H1 (cell line): ENCODE measurements around the gene LRP8.

Experiments used
- CTCF ChIP-seq, 3 experiments: IDR thresholded peaks; 1 replicate in 2 of 3; 2 replicates in 1 of 3; pipeline versions ENCODE4 v1.5.1 to v1.6.1; 2011; ENCODE audit warnings: low read length in 3 of 3, mild to moderate bottlenecking in 3 of 3, inconsistent platforms in 2 of 3, low read depth in 1 of 3, moderate library complexity in 1 of 3; ENCODE audit not compliant: insufficient read depth in 1 of 3; ENCODE audit errors: control extremely low read depth in 1 of 3
- POLR2A ChIP-seq, 2 experiments: IDR thresholded peaks; 1 replicate in 1 of 2; 2 replicates in 1 of 2; pipeline ENCODE4 v1.6.1; 2011; ENCODE audit warnings: low read depth in 2 of 2, low read length in 2 of 2, mild to moderate bottlenecking in 2 of 2; ENCODE audit errors: control extremely low read depth in 1 of 2

GRCh38 chr1:53345996-53346813, 18.3 kb upstream of the LRP8 start:
- no peak for TF ChIP-seq POLR2A (IDR thresholded peaks at IDR 0.05; ENCODE audit: control extremely low read depth in 1 of 2, low read depth in 2 of 2, low read length in 2 of 2)
- TF ChIP-seq CTCF (IDR thresholded peaks at IDR 0.05; ENCODE audit: control extremely low read depth in 1 of 3, insufficient read depth in 1 of 3, low read depth in 1 of 3, low read length in 3 of 3) = no peak
